HEK293T (cell line): Measurements from ENCODE around the gene MOCOS.

Experiments
- CTCF ChIA-PET: fragments of 350-600 bp; formaldehyde crosslinking; extraction: SDS; loops from one replicate; lab custom pipeline; 2021; ENCODE audit warnings: antibody characterized with exemption, inconsistent platforms; lab: Yijun Ruan, JAX
- POLR2A ChIA-PET: fragments of 350-600 bp; formaldehyde crosslinking; extraction: SDS; loops from one replicate; lab custom pipeline; 2020; ENCODE audit warnings: antibody characterized with exemption, inconsistent platforms; lab: Yijun Ruan, JAX
- DNase-seq: peaks from one replicate; pipeline ENCODE4 v3.0.0; 2012; ENCODE audit warnings: mixed read lengths; ENCODE audit errors: extremely low spot score
- ARNT ChIP-seq: fragments of 450-650 bp; IDR thresholded peaks from 2 replicates; pipeline ENCODE4 v1.6.1; 2017; ENCODE audit warnings: mild to moderate bottlenecking
- BHLHE40 ChIP-seq: fragments of 450-650 bp; IDR thresholded peaks from 2 replicates; pipeline ENCODE4 v1.6.1; 2016; ENCODE audit warnings: mild to moderate bottlenecking, moderate library complexity, borderline replicate concordance
- CTBP1 ChIP-seq: fragments of 450-650 bp; IDR thresholded peaks from 2 replicates; pipeline ENCODE4 v1.6.1; 2016; ENCODE audit warnings: borderline replicate concordance
- ELF4 ChIP-seq: fragments of 450-650 bp; IDR thresholded peaks from 2 replicates; pipeline ENCODE4 v1.6.1; 2017; ENCODE audit warnings: antibody characterized with exemption
- FOXA1 ChIP-seq: fragments of 450-650 bp; IDR thresholded peaks from 2 replicates; pipeline ENCODE4 v1.6.1; 2016; ENCODE audit warnings: mild to moderate bottlenecking
- FOXK2 ChIP-seq: fragments of 450-650 bp; IDR thresholded peaks from 2 replicates; pipeline ENCODE4 v1.6.1; 2016; ENCODE audit warnings: mild to moderate bottlenecking
- FOXM1 ChIP-seq: fragments of 450-650 bp; IDR thresholded peaks from 2 replicates; pipeline ENCODE4 v1.6.1; 2017; ENCODE audit warnings: mild to moderate bottlenecking, borderline replicate concordance
- HDGF ChIP-seq: fragments of 450-650 bp; IDR thresholded peaks from 2 replicates; pipeline ENCODE4 v1.6.1; 2017; ENCODE audit warnings: antibody characterized with exemption, borderline replicate concordance
- L3MBTL2 ChIP-seq: fragments of 450-650 bp; conservative IDR thresholded peaks from 2 replicates; pipeline ENCODE4 v1.6.1; 2016; ENCODE audit warnings: mild to moderate bottlenecking
- LEF1 ChIP-seq: fragments of 450-650 bp; IDR thresholded peaks from 2 replicates; pipeline ENCODE4 v1.6.1; 2017; ENCODE audit warnings: mild to moderate bottlenecking, borderline replicate concordance
- NFRKB ChIP-seq: fragments of 450-650 bp; IDR thresholded peaks from 2 replicates; pipeline ENCODE4 v1.6.1; 2016; ENCODE audit warnings: mild to moderate bottlenecking, moderate library complexity
- SP1 ChIP-seq: fragments of 450-650 bp; IDR thresholded peaks from 2 replicates; pipeline ENCODE4 v1.6.1; 2017
- SUZ12 ChIP-seq: fragments of 450-650 bp; IDR thresholded peaks from 2 replicates; pipeline ENCODE4 v1.6.1; 2016; ENCODE audit warnings: mild to moderate bottlenecking
- TARDBP ChIP-seq: fragments of 450-650 bp; IDR thresholded peaks from 2 replicates; pipeline ENCODE4 v1.6.1; 2016
- ZNF384 ChIP-seq: fragments of 450-650 bp; IDR thresholded peaks from 2 replicates; pipeline ENCODE4 v1.6.1; 2016
- TF ChIP-seq, protein P1 (sequence below): fragments of 450-650 bp; IDR thresholded peaks from 2 replicates; pipeline ENCODE4 v1.6.1; 2016

Gene MOCOS

DNA sequence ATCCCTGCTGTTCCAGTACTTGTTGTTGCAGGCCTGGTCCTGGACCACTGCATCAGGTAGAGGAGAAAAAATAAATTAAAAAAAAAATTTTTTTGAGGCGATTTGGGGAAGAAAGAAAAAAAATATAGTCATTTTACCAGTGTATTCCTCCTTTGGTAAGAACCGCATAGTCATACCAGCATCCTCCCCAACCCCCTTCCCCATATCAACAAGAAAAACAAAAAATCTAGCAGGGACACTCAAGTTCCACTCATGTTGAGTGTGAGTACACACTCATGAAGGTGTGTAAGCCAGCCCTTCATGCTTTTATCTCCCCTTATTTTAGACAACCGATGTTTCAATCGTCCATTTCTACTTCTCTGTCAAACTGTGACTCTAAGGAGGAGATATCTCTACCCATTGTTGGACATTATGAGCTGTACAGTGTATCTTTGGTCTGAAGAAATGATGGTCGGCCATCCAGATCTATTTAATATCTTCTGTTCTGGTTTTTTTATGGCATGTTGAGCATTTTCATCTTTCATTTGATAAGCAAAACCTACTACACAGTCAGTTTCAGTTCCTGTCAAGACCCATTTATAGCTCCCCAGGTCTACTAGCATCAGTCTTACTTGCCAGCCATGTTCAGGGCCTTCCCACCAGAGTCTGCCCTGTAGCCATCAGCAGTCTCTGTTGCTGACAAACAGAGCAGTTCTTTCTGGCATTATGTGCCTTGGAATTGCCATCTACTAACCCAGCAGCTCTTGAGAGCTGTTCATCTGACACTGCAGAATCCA is 37.6 kb upstream of the MOCOS start:
- no peak for TF ChIP-seq BHLHE40
- no peak for TF ChIP-seq ZNF384
- TF ChIP-seq, protein P1, sequence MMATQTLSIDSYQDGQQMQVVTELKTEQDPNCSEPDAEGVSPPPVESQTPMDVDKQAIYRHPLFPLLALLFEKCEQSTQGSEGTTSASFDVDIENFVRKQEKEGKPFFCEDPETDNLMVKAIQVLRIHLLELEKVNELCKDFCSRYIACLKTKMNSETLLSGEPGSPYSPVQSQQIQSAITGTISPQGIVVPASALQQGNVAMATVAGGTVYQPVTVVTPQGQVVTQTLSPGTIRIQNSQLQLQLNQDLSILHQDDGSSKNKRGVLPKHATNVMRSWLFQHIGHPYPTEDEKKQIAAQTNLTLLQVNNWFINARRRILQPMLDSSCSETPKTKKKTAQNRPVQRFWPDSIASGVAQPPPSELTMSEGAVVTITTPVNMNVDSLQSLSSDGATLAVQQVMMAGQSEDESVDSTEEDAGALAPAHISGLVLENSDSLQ: no peak
- TF ChIP-seq ARNT: no peak
- no peak for TF ChIP-seq L3MBTL2
- TF ChIP-seq FOXK2: no peak
- TF ChIP-seq CTBP1: no peak
- ChIA-PET POLR2A (interaction anchor here (1.3 kb wide), 1 partner anchor 19 kb away, joined by 3 read pairs; no protein-coding TSS in a partner anchor), CTCF (interaction anchor here (0.6 to 0.7 kb wide), 2 partner anchors 10 to 132 kb away, joined by 3 read pairs; no protein-coding TSS in a partner anchor)
- no peak for DNase-seq

GRCh38 chr18:36152781-36153180 is 34.5 kb upstream of the MOCOS start:
- no peak for DNase-seq
- POLR2A ChIA-PET: no interaction called here
- CTCF ChIA-PET: no interaction called here
- no peak for TF ChIP-seq FOXA1
- no peak for TF ChIP-seq BHLHE40
- TF ChIP-seq SUZ12: no peak
- no peak for TF ChIP-seq TARDBP
- no peak for TF ChIP-seq ARNT
- TF ChIP-seq FOXM1: no peak
- TF ChIP-seq ZNF384: no peak
- no peak for TF ChIP-seq NFRKB
- no peak for TF ChIP-seq FOXK2
- TF ChIP-seq, protein P1: no peak
- no peak for TF ChIP-seq LEF1

- CTCF ChIA-PET: no interaction called here
- POLR2A ChIA-PET: no interaction called here
- TF ChIP-seq NFRKB: no peak
- no peak for TF ChIP-seq TARDBP
- no peak for TF ChIP-seq HDGF
- TF ChIP-seq SP1: no peak
- TF ChIP-seq FOXK2: no peak
- no peak for TF ChIP-seq ARNT
- TF ChIP-seq ELF4: no peak
- TF ChIP-seq CTBP1: no peak
- DNase-seq: no peak
These were observed 34.1 kb upstream of the MOCOS start for GRCh38 chr18:36153203-36153602.

DNA sequence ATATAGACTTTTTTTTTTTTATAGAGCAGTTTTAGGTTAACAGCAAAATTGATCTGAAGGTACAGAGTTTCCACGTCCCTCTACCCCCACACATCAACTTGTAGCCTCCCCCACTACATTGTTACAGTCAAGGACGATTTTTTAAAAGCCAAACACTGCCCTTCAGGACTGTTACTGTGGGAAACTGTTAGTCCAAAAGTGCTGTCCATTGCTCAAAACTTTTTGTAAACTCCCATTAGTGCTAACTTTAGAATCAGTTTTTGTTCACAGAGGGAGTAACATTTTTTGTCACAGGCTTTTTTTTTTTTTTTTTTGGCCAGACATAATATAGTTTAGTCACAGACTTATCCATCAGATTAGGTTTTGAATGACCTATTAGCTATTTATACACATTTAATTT is 33.5 kb upstream of the MOCOS start:
- ChIA-PET CTCF (no interaction called here), POLR2A (no interaction called here)
- TF ChIP-seq TARDBP (no peak), FOXA1 (no peak), L3MBTL2 (no peak), CTBP1 (no peak), NFRKB (no peak), BHLHE40 (no peak), ARNT (no peak), SP1 (no peak), FOXM1 (no peak), FOXK2 (no peak), HDGF (no peak), ELF4 (no peak), LEF1 (no peak), ZNF384 (no peak), SUZ12 (no peak)
- TF ChIP-seq, protein P1: no peak
- DNase-seq: no peak

DNA sequence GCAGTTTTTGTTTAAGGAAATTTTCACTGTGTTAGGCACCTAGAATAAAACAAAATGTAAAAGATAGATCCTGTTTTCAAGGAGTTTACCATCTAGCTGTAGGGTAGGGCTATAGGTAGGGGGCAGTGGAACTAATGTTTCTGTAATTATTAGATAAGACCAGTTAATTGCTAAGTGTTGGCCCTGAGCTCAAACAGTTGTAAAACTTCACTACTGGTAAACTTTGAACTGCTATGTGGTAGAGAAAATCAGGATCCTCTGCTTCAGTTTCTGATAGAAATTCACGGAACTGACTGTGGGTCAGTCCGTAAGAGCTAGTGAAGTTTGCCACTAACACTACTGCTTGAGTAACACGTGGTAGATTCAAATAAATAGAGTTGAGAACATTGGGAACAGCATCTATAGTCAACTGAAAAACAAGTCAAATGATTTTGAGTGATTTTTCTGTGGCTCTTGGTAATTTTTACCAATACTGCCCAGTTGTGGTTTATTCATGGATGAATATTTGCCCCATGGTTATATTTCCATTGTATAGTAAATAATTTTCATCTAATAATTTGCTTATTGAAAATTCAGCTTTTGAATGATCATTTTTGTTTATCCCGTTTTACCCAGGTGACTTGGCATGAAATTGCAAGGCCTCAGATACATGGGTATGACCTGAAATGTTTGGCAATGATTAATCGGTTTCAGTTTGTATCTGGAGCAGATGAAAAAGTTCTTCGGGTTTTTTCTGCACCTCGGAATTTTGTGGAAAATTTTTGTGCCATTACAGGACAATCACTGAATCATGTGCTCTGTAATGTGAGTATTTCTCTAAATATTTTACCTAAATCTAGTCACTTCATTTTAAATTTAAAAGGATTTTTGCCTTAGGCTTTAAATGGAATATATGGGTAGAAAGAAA is 31.2 kb upstream of the MOCOS start:
- CTCF ChIA-PET: interaction anchor here (0.7 to 1.1 kb wide), 3 partner anchors 9 to 532 kb away, joined by 3 to 4 read pairs (median 3); no protein-coding TSS in a partner anchor
- POLR2A ChIA-PET: interaction anchor here (1.6 kb wide), 1 partner anchor 26 kb away, joined by 7 read pairs; the partner anchor contains the start of genes ELP2 and SLC39A6
- no peak for DNase-seq
- no peak for TF ChIP-seq ZNF384
- TF ChIP-seq ELF4: no peak
- no peak for TF ChIP-seq ARNT
- no peak for TF ChIP-seq FOXM1
- TF ChIP-seq LEF1: no peak
- TF ChIP-seq FOXA1: no peak
- TF ChIP-seq SP1: no peak
- TF ChIP-seq FOXK2: no peak
- TF ChIP-seq, protein P1: no peak
- no peak for TF ChIP-seq NFRKB
